H9 (cell line): ENCODE measurements around the gene PACSIN3. TPM values are rescaled to one million over a fixed set of nuclear protein-coding genes. Genes with fewer than 3 reads are reported as not detected.

ENCODE experiments used
- DNase-seq: peaks from one replicate; pipeline ENCODE4 v3.0.0-alpha.2; 2017
- H2AFZ ChIP-seq: one replicate; pipeline ENCODE4 v1.6.1; 2013; ENCODE audit warnings: mild to moderate bottlenecking, low read length, control low read depth, moderate library complexity
- H2AK5ac ChIP-seq: 2 replicates; pipeline ENCODE4 v1.6.1; 2013; ENCODE audit warnings: low read length, control low read depth, mixed read lengths; ENCODE audit not compliant: insufficient read length
- H2BK120ac ChIP-seq: one replicate; pipeline ENCODE4 v1.6.1; 2013; ENCODE audit warnings: low read depth, mild to moderate bottlenecking, low read length, control low read depth, inconsistent platforms; ENCODE audit not compliant: poor library complexity, severe bottlenecking
- H2BK12ac ChIP-seq: 2 replicates; pipeline ENCODE4 v1.6.1; 2013; ENCODE audit warnings: low read length, control low read depth, mixed read lengths, low read depth; ENCODE audit not compliant: insufficient read length
- H2BK15ac ChIP-seq: 2 replicates; pipeline ENCODE4 v1.6.1; 2013; ENCODE audit warnings: low read depth, low read length, control low read depth
- H2BK20ac ChIP-seq: one replicate; pipeline ENCODE4 v1.6.1; 2013; ENCODE audit warnings: low read depth, mild to moderate bottlenecking, low read length, control low read depth, inconsistent platforms; ENCODE audit not compliant: poor library complexity, severe bottlenecking
- H2BK5ac ChIP-seq: 2 replicates; pipeline ENCODE4 v1.6.1; 2013; ENCODE audit warnings: low read length, control low read depth, mixed read lengths; ENCODE audit not compliant: insufficient read length
- H3K14ac ChIP-seq: 2 replicates; pipeline ENCODE4 v1.6.1; 2013; ENCODE audit warnings: low read length, control low read depth; ENCODE audit not compliant: insufficient read depth
- H3K18ac ChIP-seq: 2 replicates; pipeline ENCODE4 v1.6.1; 2013; ENCODE audit warnings: low read depth, mild to moderate bottlenecking, mixed read lengths, low read length, control low read depth; ENCODE audit not compliant: insufficient read length
- H3K23ac ChIP-seq: 2 replicates; pipeline ENCODE4 v1.6.1; 2013; ENCODE audit warnings: low read length, control low read depth, mixed read lengths, low read depth; ENCODE audit not compliant: insufficient read length
- H3K23me2 ChIP-seq: 2 replicates; pipeline ENCODE4 v1.6.1; 2013; ENCODE audit warnings: low read depth, mild to moderate bottlenecking, mixed read lengths, low read length, control low read depth; ENCODE audit not compliant: insufficient read length, poor library complexity, severe bottlenecking
- H3K27ac ChIP-seq: 2 replicates; pipeline ENCODE4 v1.5.1; 2013; ENCODE audit warnings: low read length, control low read depth, mixed read lengths, low read depth; ENCODE audit not compliant: insufficient read length
- H3K27me3 ChIP-seq: 2 replicates; pipeline ENCODE4 v1.6.1; 2013; ENCODE audit warnings: low read length, control low read depth, inconsistent platforms; ENCODE audit not compliant: insufficient read depth
- H3K4ac ChIP-seq: 2 replicates; pipeline ENCODE4 v1.6.1; 2013; ENCODE audit warnings: low read depth, mild to moderate bottlenecking, control low read depth, inconsistent platforms, low read length, moderate library complexity
- H3K4me1 ChIP-seq: 2 replicates; pipeline ENCODE4 v1.6.1; 2013; ENCODE audit warnings: low read length, control low read depth, inconsistent platforms; ENCODE audit not compliant: insufficient read depth
- H3K4me2 ChIP-seq: 2 replicates; pipeline ENCODE4 v1.6.1; 2013; ENCODE audit warnings: low read length, control low read depth, mixed read lengths; ENCODE audit not compliant: insufficient read length, insufficient read depth
- H3K56ac ChIP-seq: 2 replicates; pipeline ENCODE4 v1.6.1; 2013; ENCODE audit warnings: low read depth, mild to moderate bottlenecking, mixed read lengths, low read length, control low read depth; ENCODE audit not compliant: insufficient read length
- H3K79me1 ChIP-seq: 2 replicates; pipeline ENCODE4 v1.6.1; 2013; ENCODE audit warnings: low read depth, mild to moderate bottlenecking, moderate library complexity, low read length, control low read depth, inconsistent platforms; ENCODE audit not compliant: insufficient read depth, poor library complexity, severe bottlenecking
- H3K79me2 ChIP-seq: 2 replicates; pipeline ENCODE4 v1.6.1; 2013; ENCODE audit warnings: low read length, control low read depth, inconsistent platforms; ENCODE audit not compliant: insufficient read depth
- H3K9ac ChIP-seq: 2 replicates; pipeline ENCODE4 v1.6.1; 2013; ENCODE audit warnings: low read length, control low read depth, mixed read lengths; ENCODE audit not compliant: insufficient read length; ENCODE audit errors: extremely low read depth
- H3K9me3 ChIP-seq: one replicate; pipeline ENCODE4 v1.6.1; 2013; ENCODE audit warnings: low read depth, low read length, inconsistent platforms; ENCODE audit not compliant: control insufficient read depth
- H3T11ph ChIP-seq: one replicate; pipeline ENCODE4 v1.6.1; 2013; ENCODE audit warnings: mild to moderate bottlenecking, low read length, control low read depth, inconsistent platforms
- H4K20me1 ChIP-seq: one replicate; pipeline ENCODE4 v1.6.1; 2013; ENCODE audit not compliant: control insufficient read depth, insufficient read length, insufficient read depth
- H4K5ac ChIP-seq: 2 replicates; pipeline ENCODE4 v1.6.1; 2013; ENCODE audit warnings: low read depth, mild to moderate bottlenecking, mixed read lengths, low read length, control low read depth; ENCODE audit not compliant: insufficient read length
- H4K8ac ChIP-seq: replicated peaks from 2 replicates; pipeline ENCODE4 v1.6.1; 2013; ENCODE audit warnings: low read length, control low read depth, mixed read lengths, low read depth; ENCODE audit not compliant: insufficient read length
- H4K91ac ChIP-seq: 2 replicates; pipeline ENCODE4 v1.6.1; 2013; ENCODE audit warnings: low read depth, mild to moderate bottlenecking, moderate library complexity, mixed read lengths, low read length, control low read depth; ENCODE audit not compliant: insufficient read length
- H3K27ac Mint-ChIP-seq, 3 experiments: 2 replicates in 2 of 3; 3 replicates in 1 of 3; pipeline ENCODE4 v1.8.0; 2020 to 2021; ENCODE audit warnings: mixed read lengths in 3 of 3, mild to moderate bottlenecking in 1 of 3, moderate library complexity in 1 of 3
- H3K27me3 Mint-ChIP-seq: 2 replicates; pipeline ENCODE4 v1.8.0; 2021; ENCODE audit warnings: low read depth, mild to moderate bottlenecking, moderate library complexity, mixed read lengths
- H3K36me3 Mint-ChIP-seq, 3 experiments: 2 replicates in 2 of 3; 3 replicates in 1 of 3; pipeline ENCODE4 v1.8.0; 2020 to 2021; ENCODE audit warnings: low read depth in 3 of 3, mixed read lengths in 3 of 3; ENCODE audit not compliant: insufficient read depth in 1 of 3
- H3K4me1 Mint-ChIP-seq, 2 experiments: 2 replicates each; pipeline ENCODE4 v1.8.0; 2020; ENCODE audit warnings: mixed read lengths in 2 of 2
- H3K4me3 Mint-ChIP-seq, 2 experiments: 2 replicates in 1 of 2; 3 replicates in 1 of 2; pipeline ENCODE4 v1.8.0; 2020 to 2021; ENCODE audit warnings: mild to moderate bottlenecking in 2 of 2, mixed read lengths in 2 of 2, moderate library complexity in 1 of 2
- H3K9me3 Mint-ChIP-seq, 2 experiments: 2 replicates in 1 of 2; 3 replicates in 1 of 2; pipeline ENCODE4 v1.8.0; 2020; ENCODE audit warnings: mild to moderate bottlenecking in 2 of 2, mixed read lengths in 2 of 2, moderate library complexity in 1 of 2
- total RNA-seq: library from RNA; stranded (reverse); gene quantifications from 2 replicates; pipeline ENCODE4 v1.2.1, GENCODE V29; 2021
- TF ChIP-seq, protein P1 (sequence below): fragments of 200-600 bp; sonication (generic); conservative IDR thresholded peaks from 3 replicates; pipeline ENCODE4 v1.8.0; 2021; ENCODE audit warnings: antibody characterized with exemption, mild to moderate bottlenecking

Gene PACSIN3
- total RNA-seq, 1 experiment from 2014 or later = 63.0 TPM

DNA sequence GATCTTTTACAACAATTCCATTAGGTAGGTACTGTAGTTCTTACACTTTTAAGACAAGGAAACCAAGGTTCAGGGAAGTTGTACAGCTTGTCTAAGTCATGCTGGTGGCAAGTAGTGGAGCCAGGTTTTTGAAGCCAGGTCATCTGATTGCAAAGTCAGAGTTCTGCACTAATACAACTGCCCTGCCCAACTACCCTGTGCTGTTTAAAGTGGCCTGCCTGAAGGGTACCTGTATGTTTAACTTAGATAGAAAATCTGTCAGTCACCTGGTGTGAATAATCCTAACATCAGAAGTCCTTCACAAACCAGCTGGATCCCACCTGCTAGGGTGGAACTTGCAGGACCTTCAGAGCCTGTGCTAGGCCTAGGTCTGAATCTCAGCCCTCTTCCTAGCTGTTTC, 53.7 kb downstream of the PACSIN3 start:
- Histone ChIP-seq H3K4me1 (peaks cover 6% of the 10 kb centered on the region; the same call in 1 of the 2 replicates), H3K9me3 (no peaks in the 10 kb centered on the region), H2AFZ (no peak overlapping the region), H4K8ac (no peak overlapping the region), H2BK12ac (no peak overlapping the region), H3K27me3 (no peaks in the 10 kb centered on the region), H4K5ac (no peak overlapping the region), H3T11ph (no peak overlapping the region), H2AK5ac (no peak overlapping the region), H3K27ac (no peak overlapping the region), H4K20me1 (no peaks in the 10 kb centered on the region), H4K91ac (no peak overlapping the region), H3K56ac (no peak overlapping the region), H3K23me2 (no peaks in the 10 kb centered on the region), H2BK15ac (no peak overlapping the region), H3K79me1 (no peaks in the 10 kb centered on the region), H3K4me2 (no peak overlapping the region), H3K9ac (no peak overlapping the region), H3K4ac (no peak overlapping the region), H2BK5ac (no peak overlapping the region), H3K14ac (no peak overlapping the region), H2BK20ac (no peak overlapping the region), H2BK120ac (no peak overlapping the region), H3K79me2 (no peaks in the 10 kb centered on the region), H3K18ac (no peak overlapping the region), H3K23ac (no peak overlapping the region)
- Mint-ChIP-seq H3K36me3 (peaks cover 0 to 3% (median under 1%) of the 10 kb centered on the region in 3 experiments; a peak in 4 of 7 replicates), H3K4me1 (peaks cover 19 to 33% of the 10 kb centered on the region in 2 experiments), H3K9me3 (no peaks in the 10 kb centered on the region), H3K27me3 (no peaks in the 10 kb centered on the region), H3K4me3 (no peak overlapping the region), H3K27ac (no peak overlapping the region)
- no peak for DNase-seq
- TF ChIP-seq, protein P1, sequence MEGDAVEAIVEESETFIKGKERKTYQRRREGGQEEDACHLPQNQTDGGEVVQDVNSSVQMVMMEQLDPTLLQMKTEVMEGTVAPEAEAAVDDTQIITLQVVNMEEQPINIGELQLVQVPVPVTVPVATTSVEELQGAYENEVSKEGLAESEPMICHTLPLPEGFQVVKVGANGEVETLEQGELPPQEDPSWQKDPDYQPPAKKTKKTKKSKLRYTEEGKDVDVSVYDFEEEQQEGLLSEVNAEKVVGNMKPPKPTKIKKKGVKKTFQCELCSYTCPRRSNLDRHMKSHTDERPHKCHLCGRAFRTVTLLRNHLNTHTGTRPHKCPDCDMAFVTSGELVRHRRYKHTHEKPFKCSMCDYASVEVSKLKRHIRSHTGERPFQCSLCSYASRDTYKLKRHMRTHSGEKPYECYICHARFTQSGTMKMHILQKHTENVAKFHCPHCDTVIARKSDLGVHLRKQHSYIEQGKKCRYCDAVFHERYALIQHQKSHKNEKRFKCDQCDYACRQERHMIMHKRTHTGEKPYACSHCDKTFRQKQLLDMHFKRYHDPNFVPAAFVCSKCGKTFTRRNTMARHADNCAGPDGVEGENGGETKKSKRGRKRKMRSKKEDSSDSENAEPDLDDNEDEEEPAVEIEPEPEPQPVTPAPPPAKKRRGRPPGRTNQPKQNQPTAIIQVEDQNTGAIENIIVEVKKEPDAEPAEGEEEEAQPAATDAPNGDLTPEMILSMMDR = no peak
